Spleen (tissue), 11 donors: ENCODE results near the gene CD300H. TPM values are rescaled to one million over a fixed set of nuclear protein-coding genes. Genes with fewer than 3 reads are reported as not detected.

Source experiments
- DNase-seq: peaks from one replicate; pipeline ENCODE4 v3.0.0-alpha.2; 2020
- H3K27ac ChIP-seq, 8 donors: fragments of 200-600 bp; sonication (generic) in 7 of 8; 1 replicate in 4 of 8; 2 replicates in 4 of 8; pipeline versions ENCODE4 v1.5.0 to v1.8.0; 2016 to 2021; ENCODE audit warnings: inconsistent platforms in 4 of 8, mild to moderate bottlenecking in 4 of 8, moderate library complexity in 1 of 8
- H3K27me3 ChIP-seq, 7 donors: fragments of 200-600 bp; sonication (generic) in 6 of 7; replicated peaks in 1 of 7; 1 replicate in 4 of 7; 2 replicates in 3 of 7; pipeline versions ENCODE4 v1.5.0 to v1.8.0; 2016 to 2021; ENCODE audit warnings: inconsistent platforms in 3 of 7, mild to moderate bottlenecking in 1 of 7
- H3K36me3 ChIP-seq, 6 donors: fragments of 200-600 bp; sonication (generic) in 5 of 6; 1 replicate in 4 of 6; 2 replicates in 2 of 6; pipeline versions ENCODE4 v1.5.0 to v1.8.0; 2016 to 2021; ENCODE audit warnings: inconsistent platforms in 2 of 6
- H3K4me1 ChIP-seq, 6 donors: fragments of 200-600 bp; sonication (generic) in 5 of 6; 1 replicate in 3 of 6; 2 replicates in 3 of 6; pipeline versions ENCODE4 v1.5.0 to v1.8.0; 2016 to 2021; ENCODE audit warnings: inconsistent platforms in 3 of 6
- H3K4me3 ChIP-seq, 8 donors: fragments of 200-600 bp; sonication (generic) in 7 of 8; 1 replicate in 4 of 8; 2 replicates in 4 of 8; pipeline versions ENCODE4 v1.5.0 to v1.8.0; 2016 to 2021; ENCODE audit warnings: inconsistent platforms in 4 of 8, mild to moderate bottlenecking in 4 of 8, moderate library complexity in 2 of 8
- H3K9me3 ChIP-seq, 8 donors: fragments of 200-600 bp; sonication (generic) in 7 of 8; 1 replicate in 4 of 8; 2 replicates in 4 of 8; pipeline versions ENCODE4 v1.5.0 to v1.8.0; 2016 to 2021; ENCODE audit warnings: inconsistent platforms in 4 of 8
- CTCF ChIP-seq, 11 experiments: fragments of 200-600 bp in 7 of 11; fragments of 450-650 bp in 4 of 11; sonication (generic) in 4 of 11; IDR thresholded peaks in 8 of 11; conservative IDR thresholded peaks in 3 of 11; 1 replicate in 7 of 11; 2 replicates in 4 of 11; pipeline versions ENCODE4 v1.4.0 to v1.8.0; 2016 to 2021; ENCODE audit warnings: antibody characterized with exemption in 11 of 11, inconsistent platforms in 4 of 11, mild to moderate bottlenecking in 1 of 11
- POLR2A ChIP-seq, 3 donors: fragments of 450-650 bp; IDR thresholded peaks; one replicate each; pipeline ENCODE4 v1.5.1; 2017; ENCODE audit warnings: antibody characterized with exemption in 3 of 3, mild to moderate bottlenecking in 1 of 3
- POLR2AphosphoS5 ChIP-seq, 3 donors: sonication (generic); formaldehyde crosslinking; IDR thresholded peaks; one replicate each; pipeline ENCODE4 v1.5.1; 2017; ENCODE audit warnings: antibody characterized with exemption in 3 of 3
- WGBS, 5 donors: extraction: QIAGEN DNeasy Blood & Tissue Kit in 3 of 5; methylation state at CpG; one replicate each; pipeline versions ENCODE4 v1.1.5 to v1.1.7; 2013 to 2018; 5-methylcytosine and 5-hydroxymethylcytosine counted together
- intact Hi-C: fragments of 100-400 bp; cut with DNase I; formaldehyde crosslinking; loops from one replicate; pipeline ENCODE4 v1.15.0; 2023; ENCODE audit warnings: low total_unique reads
- polyA plus RNA-seq, 3 donors: library from polyadenylated mRNA; stranded (reverse); fragments of 200-250 nt; gene quantifications; one replicate each; pipeline ENCODE4 v1.2.1, GENCODE V29; 2013
- total RNA-seq, 7 donors: library from RNA; depleted of rRNA in 3 of 7; stranded (reverse); fragments of >200 nt in 3 of 7; fragmentation: NEBNext Ultra II Directional in 4 of 7; extraction: Animal tissue kit (Norgen Biotek cat#: 25700) in 4 of 7; gene quantifications; one replicate each; pipeline versions ENCODE4 v1.1.0 to v1.2.1, GENCODE V29; 2016 to 2021
- donor health status: healthy with polysubstance abuse.
- donor health status: DM: no; HTN: no; CAD: no; lungs with moderate emphysema.
- donor health status: DM: no; HTN: no; CAD: no.
- donor health status: Bipolar disorder and iron deficiency.
- donor health status: healthy.
- donor health status: DM: no; HTN: no; CAD: no.
- donor health status: DM: yes; HTN: yes; CAD: no.

The CD300H gene
- total and polyA plus RNA-seq, 10 donors, result 1.5 to 20.0 (median 3.7) TPM; not detected in 2

GRCh38 chr17:74597069-74597790, 29.9 kb upstream of the CD300H start:
- Histone ChIP-seq H3K27me3 (peaks cover 0 to 40% (median 1%) of the 10 kb centered on the region in 7 donors), H3K9me3 (no peaks in the 10 kb centered on the region), H3K4me3 (no peak overlapping the region), H3K4me1 (peaks cover 0 to 36% (median 14%) of the 10 kb centered on the region in 6 donors), H3K27ac (no peak overlapping the region), H3K36me3 (no peaks in the 10 kb centered on the region)
- TF ChIP-seq POLR2AphosphoS5 (IDR thresholded peaks at IDR 0.05), result no peak
- TF ChIP-seq POLR2A (IDR thresholded peaks at IDR 0.05), result no peak
- TF ChIP-seq CTCF (IDR thresholded peaks at IDR 0.05 in 8 of 11, conservative IDR thresholded peaks at IDR 0.05 in 3 of 11), result no peak
- intact Hi-C loops, result no loop called here
- DNase-seq, result no peak
- 63 to 88% (median 73%) methylated on average over 8 of the region's 8 CpGs for WGBS, 5 donors

- no peak overlapping the region for H3K4me3 ChIP-seq
- no peak overlapping the region for H3K27ac ChIP-seq
- intact Hi-C loops, result no loop called here
- 68 to 81% (median 69%) methylated on average over 6 of the region's 6 CpGs for WGBS, 5 donors
- peaks cover 0 to 39% (median 0%) of the 10 kb centered on the region in 7 donors for H3K27me3 ChIP-seq
- TF ChIP-seq CTCF (IDR thresholded peaks at IDR 0.05 in 8 of 11, conservative IDR thresholded peaks at IDR 0.05 in 3 of 11) (no peak), POLR2AphosphoS5 (IDR thresholded peaks at IDR 0.05) (no peak), POLR2A (IDR thresholded peaks at IDR 0.05) (no peak)
- H3K9me3 ChIP-seq, result no peaks in the 10 kb centered on the region
- H3K4me1 ChIP-seq, result peaks cover 0 to 29% (median 14%) of the 10 kb centered on the region in 6 donors
- no peaks in the 10 kb centered on the region for H3K36me3 ChIP-seq
- DNase-seq, result no peak
These were observed 27.9 kb upstream of the CD300H start for GRCh38 chr17:74595037-74595750.

- no peak for DNase-seq
- H3K4me1 ChIP-seq, result peaks cover 0 to 12% (median 0%) of the 10 kb centered on the region in 6 donors
- peak within 1 kb of the TSS in 3 of 8 donors; percentile 36 to 71 (median 66) for H3K27ac ChIP-seq
- H3K4me3 ChIP-seq, result no peak within 1 kb of the TSS
- H3K27me3 ChIP-seq, result peaks cover 0 to 35% (median 0%) of the 10 kb centered on the region in 7 donors
- H3K9me3 ChIP-seq, result no peaks in the 10 kb centered on the region
- WGBS, 5 donors, result 56 to 67% (median 65%) methylated on average over 14 of the region's 14 CpGs
- H3K36me3 ChIP-seq, result no peaks in the 10 kb centered on the region
- intact Hi-C loops, result no loop called here
- no peak for TF ChIP-seq POLR2A (IDR thresholded peaks at IDR 0.05)
- TF ChIP-seq CTCF (IDR thresholded peaks at IDR 0.05 in 8 of 11, conservative IDR thresholded peaks at IDR 0.05 in 3 of 11), result no peak
- no peak for TF ChIP-seq POLR2AphosphoS5 (IDR thresholded peaks at IDR 0.05)
These were observed 25.0 kb upstream of the CD300H start, which contains the start of gene CD300LD for GRCh38 chr17:74592087-74592990. CD300LD (minus strand) TSS chr17:74592283; CDS start chr17:74592202, 81 bp downstream.
